Measurements from ENCODE around the gene WIPF2.

DNA sequence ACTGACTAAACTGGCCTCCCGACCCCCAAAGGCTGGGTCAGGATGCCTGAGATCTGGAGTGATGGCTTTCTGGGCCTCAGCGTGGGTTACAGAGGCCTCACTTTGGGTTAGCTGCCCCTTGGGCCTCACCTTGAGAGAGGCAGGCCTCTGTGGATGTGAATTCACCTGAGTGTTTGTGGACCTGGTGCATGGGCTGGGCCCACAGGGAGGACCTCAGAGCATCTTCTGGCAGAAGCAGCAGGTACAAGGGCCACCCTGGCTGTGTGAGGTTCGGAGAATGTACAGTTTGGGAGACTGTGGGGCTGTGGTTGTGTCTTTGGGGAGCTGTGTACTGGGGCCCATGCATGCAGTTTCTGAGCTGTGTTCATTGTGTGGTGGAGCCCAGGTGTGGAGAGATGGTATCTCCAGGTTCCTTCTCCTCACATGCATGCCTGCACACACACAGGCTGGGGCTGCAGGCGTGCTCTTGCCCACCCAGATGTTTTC, 108.2 kb downstream of the WIPF2 start:
- TF ChIP-seq, protein P1, sequence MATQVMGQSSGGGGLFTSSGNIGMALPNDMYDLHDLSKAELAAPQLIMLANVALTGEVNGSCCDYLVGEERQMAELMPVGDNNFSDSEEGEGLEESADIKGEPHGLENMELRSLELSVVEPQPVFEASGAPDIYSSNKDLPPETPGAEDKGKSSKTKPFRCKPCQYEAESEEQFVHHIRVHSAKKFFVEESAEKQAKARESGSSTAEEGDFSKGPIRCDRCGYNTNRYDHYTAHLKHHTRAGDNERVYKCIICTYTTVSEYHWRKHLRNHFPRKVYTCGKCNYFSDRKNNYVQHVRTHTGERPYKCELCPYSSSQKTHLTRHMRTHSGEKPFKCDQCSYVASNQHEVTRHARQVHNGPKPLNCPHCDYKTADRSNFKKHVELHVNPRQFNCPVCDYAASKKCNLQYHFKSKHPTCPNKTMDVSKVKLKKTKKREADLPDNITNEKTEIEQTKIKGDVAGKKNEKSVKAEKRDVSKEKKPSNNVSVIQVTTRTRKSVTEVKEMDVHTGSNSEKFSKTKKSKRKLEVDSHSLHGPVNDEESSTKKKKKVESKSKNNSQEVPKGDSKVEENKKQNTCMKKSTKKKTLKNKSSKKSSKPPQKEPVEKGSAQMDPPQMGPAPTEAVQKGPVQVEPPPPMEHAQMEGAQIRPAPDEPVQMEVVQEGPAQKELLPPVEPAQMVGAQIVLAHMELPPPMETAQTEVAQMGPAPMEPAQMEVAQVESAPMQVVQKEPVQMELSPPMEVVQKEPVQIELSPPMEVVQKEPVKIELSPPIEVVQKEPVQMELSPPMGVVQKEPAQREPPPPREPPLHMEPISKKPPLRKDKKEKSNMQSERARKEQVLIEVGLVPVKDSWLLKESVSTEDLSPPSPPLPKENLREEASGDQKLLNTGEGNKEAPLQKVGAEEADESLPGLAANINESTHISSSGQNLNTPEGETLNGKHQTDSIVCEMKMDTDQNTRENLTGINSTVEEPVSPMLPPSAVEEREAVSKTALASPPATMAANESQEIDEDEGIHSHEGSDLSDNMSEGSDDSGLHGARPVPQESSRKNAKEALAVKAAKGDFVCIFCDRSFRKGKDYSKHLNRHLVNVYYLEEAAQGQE (IDR thresholded peaks at IDR 0.05; ENCODE audit: insufficient read depth in 1 of 2, low read depth in 2 of 2, low read length in 2 of 2) = no peak
- no peak for TF ChIP-seq TAF1 (IDR thresholded peaks at IDR 0.05; ENCODE audit: borderline replicate concordance, insufficient read depth, low read length)
- TF ChIP-seq POLR2AphosphoS5 (IDR thresholded peaks at IDR 0.05; ENCODE audit: low read depth, low read length) = no peak
- TF ChIP-seq SIN3A (IDR thresholded peaks at IDR 0.05; ENCODE audit: borderline replicate concordance, insufficient read depth, low read length) = no peak
- TF ChIP-seq FOXP2 (optimal IDR thresholded peaks at IDR 0.05; ENCODE audit: borderline replicate concordance, extremely low read depth, extremely low read length, insufficient read depth) = no peak

All from PFSK-1 (cell line).